Upper lobe of left lung (tissue), 6 donors: Measurements from ENCODE around the gene G6PC1. TPM values are rescaled to one million over a fixed set of nuclear protein-coding genes. Genes with fewer than 3 reads are reported as not detected.
"Not testable (repeated sequence)": the region's sequence is repeated elsewhere in the genome, so short reads cannot be mapped to it uniquely, and the experiment has no call there.

ENCODE experiments used
- ATAC-seq, 2 donors: fragments of 200-7000 bp; cut with Tn5 transposase; one replicate each; pipeline ENCODE4 v1.9.1; 2022; ENCODE audit warnings: mild to moderate bottlenecking in 2 of 2, moderate library complexity in 2 of 2; ENCODE audit not compliant: low FRiP score in 2 of 2
- DNase-seq, 2 donors: peaks; one replicate each; pipeline ENCODE4 v3.0.0-alpha.2; 2019 to 2020
- H3K27ac ChIP-seq, 4 donors: fragments of 200-600 bp; sonication (generic); one replicate each; pipeline ENCODE4 v1.5.1; 2016 to 2019
- H3K27me3 ChIP-seq, 4 donors: fragments of 200-600 bp; sonication (generic); one replicate each; pipeline ENCODE4 v1.5.1; 2017 to 2019
- H3K36me3 ChIP-seq, 4 donors: fragments of 200-600 bp; sonication (generic); one replicate each; pipeline ENCODE4 v1.5.1; 2016 to 2019
- H3K4me1 ChIP-seq, 4 donors: fragments of 200-600 bp; sonication (generic); one replicate each; pipeline ENCODE4 v1.5.1; 2018 to 2019
- H3K4me3 ChIP-seq, 4 donors: fragments of 200-600 bp; sonication (generic); one replicate each; pipeline ENCODE4 v1.5.1; 2017 to 2019; ENCODE audit warnings: mild to moderate bottlenecking in 2 of 4, moderate library complexity in 1 of 4
- H3K9me3 ChIP-seq, 4 donors: fragments of 200-600 bp; sonication (generic); one replicate each; pipeline ENCODE4 v1.5.1; 2018 to 2019
- EP300 ChIP-seq, 4 donors: sonication (generic); formaldehyde crosslinking; IDR thresholded peaks; one replicate each; pipeline ENCODE4 v1.5.1; 2017; ENCODE audit warnings: antibody characterized with exemption in 4 of 4, control low read depth in 2 of 4
- POLR2A ChIP-seq, 4 donors: fragments of 450-650 bp; IDR thresholded peaks; one replicate each; pipeline ENCODE4 v1.5.1; 2016 to 2017; ENCODE audit warnings: antibody characterized with exemption in 4 of 4, mild to moderate bottlenecking in 2 of 4
- POLR2AphosphoS5 ChIP-seq, 2 donors: sonication (generic); formaldehyde crosslinking; IDR thresholded peaks; one replicate each; pipeline ENCODE4 v1.5.1; 2017; ENCODE audit warnings: antibody characterized with exemption in 2 of 2
- WGBS, 2 donors: methylation state at CpG; one replicate each; pipeline ENCODE4 v1.1.5; 2017 to 2018; 5-methylcytosine and 5-hydroxymethylcytosine counted together
- total RNA-seq, 6 donors: library from RNA; depleted of rRNA in 4 of 6; stranded (reverse); fragments of >200 nt in 4 of 6; gene quantifications; one replicate each; pipeline versions ENCODE4 v1.1.0 to v1.2.1, GENCODE V29; 2016 to 2021
- TF ChIP-seq, protein P1 (sequence below), 6 experiments: fragments of 450-650 bp in 4 of 6; fragments of 200-600 bp in 2 of 6; sonication (generic) in 2 of 6; IDR thresholded peaks; one replicate each; pipeline ENCODE4 v1.5.1; 2016 to 2019; ENCODE audit warnings: antibody characterized with exemption in 6 of 6
- donor health status: DM: no; HTN: no; CAD: no; lungs with moderate emphysema.
- donor health status: DM: no; HTN: yes; CAD: no; lungs with severe emphysema.

The G6PC1 gene
- total RNA-seq, 6 donors from 2014 or later: not detected

GRCh38 chr17:42872251-42872965 lies 28.2 kb upstream of the G6PC1 start:
- no peaks in the 10 kb centered on the region for H3K4me1 ChIP-seq
- H3K27me3 ChIP-seq: no peaks in the 10 kb centered on the region
- 86 to 90% methylated on average over 9 to 13 of the region's 13 CpGs for WGBS, 2 donors
- no peak overlapping the region for H3K4me3 ChIP-seq
- peak overlapping the region in 1 of 4 donors; percentile 22 for H3K27ac ChIP-seq
- no peak for TF ChIP-seq EP300 (IDR thresholded peaks at IDR 0.05)
- no peak for TF ChIP-seq POLR2A (IDR thresholded peaks at IDR 0.05)
- no peak for TF ChIP-seq POLR2AphosphoS5 (IDR thresholded peaks at IDR 0.05)
- TF ChIP-seq, protein P1, sequence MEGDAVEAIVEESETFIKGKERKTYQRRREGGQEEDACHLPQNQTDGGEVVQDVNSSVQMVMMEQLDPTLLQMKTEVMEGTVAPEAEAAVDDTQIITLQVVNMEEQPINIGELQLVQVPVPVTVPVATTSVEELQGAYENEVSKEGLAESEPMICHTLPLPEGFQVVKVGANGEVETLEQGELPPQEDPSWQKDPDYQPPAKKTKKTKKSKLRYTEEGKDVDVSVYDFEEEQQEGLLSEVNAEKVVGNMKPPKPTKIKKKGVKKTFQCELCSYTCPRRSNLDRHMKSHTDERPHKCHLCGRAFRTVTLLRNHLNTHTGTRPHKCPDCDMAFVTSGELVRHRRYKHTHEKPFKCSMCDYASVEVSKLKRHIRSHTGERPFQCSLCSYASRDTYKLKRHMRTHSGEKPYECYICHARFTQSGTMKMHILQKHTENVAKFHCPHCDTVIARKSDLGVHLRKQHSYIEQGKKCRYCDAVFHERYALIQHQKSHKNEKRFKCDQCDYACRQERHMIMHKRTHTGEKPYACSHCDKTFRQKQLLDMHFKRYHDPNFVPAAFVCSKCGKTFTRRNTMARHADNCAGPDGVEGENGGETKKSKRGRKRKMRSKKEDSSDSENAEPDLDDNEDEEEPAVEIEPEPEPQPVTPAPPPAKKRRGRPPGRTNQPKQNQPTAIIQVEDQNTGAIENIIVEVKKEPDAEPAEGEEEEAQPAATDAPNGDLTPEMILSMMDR (IDR thresholded peaks at IDR 0.05): no peak
- H3K9me3 ChIP-seq: peaks cover 0 to 3% (median 0%) of the 10 kb centered on the region in 4 donors
- ATAC-seq (peak in 1 of 2 donors; percentile 69), DNase-seq (peak in 1 of 2 donors; percentile 59)
- H3K36me3 ChIP-seq: no peaks in the 10 kb centered on the region

- TF ChIP-seq POLR2AphosphoS5 (IDR thresholded peaks at IDR 0.05) (no peak), POLR2A (IDR thresholded peaks at IDR 0.05) (no peak), EP300 (IDR thresholded peaks at IDR 0.05) (no peak)
- TF ChIP-seq, protein P1 (IDR thresholded peaks at IDR 0.05): no peak
- ATAC-seq (no peak), DNase-seq (no peak)
- Histone ChIP-seq H3K27ac (peak overlapping the region in 1 of 4 donors; percentile 41), H3K9me3 (peaks cover 0 to 3% (median 0%) of the 10 kb centered on the region in 4 donors), H3K27me3 (no peaks in the 10 kb centered on the region), H3K4me1 (no peaks in the 10 kb centered on the region), H3K36me3 (no peaks in the 10 kb centered on the region), H3K4me3 (no peak overlapping the region)
- WGBS, 2 donors: 90 to 93% methylated on average over 6 of the region's 6 CpGs
These were observed 27.3 kb upstream of the G6PC1 start for GRCh38 chr17:42873315-42873714.

- H3K4me1 ChIP-seq, H3K4me3 ChIP-seq, H3K36me3 ChIP-seq, H3K9me3 ChIP-seq, H3K27me3 ChIP-seq: not testable (repeated sequence)
- H3K27ac ChIP-seq: peak overlapping the region; percentile 1 to 41 (median 16)
- DNase-seq: peak in 1 of 2 donors; percentile 58
- WGBS, 2 donors: 83 to 90% methylated on average over 7 to 9 of the region's 12 CpGs
- peak in 1 of 2 donors; percentile 40 for TF ChIP-seq POLR2AphosphoS5 (IDR thresholded peaks at IDR 0.05)
- peak; percentile 37 to 41 for ATAC-seq
These were observed 26.5 kb upstream of the G6PC1 start for GRCh38 chr17:42873932-42874695.

GRCh38 chr17:42877037-42877436 lies 23.6 kb upstream of the G6PC1 start:
- no peak overlapping the region for H3K27ac ChIP-seq
- no peak overlapping the region for H3K4me3 ChIP-seq
- no peaks in the 10 kb centered on the region for H3K36me3 ChIP-seq
- ATAC-seq (no peak), DNase-seq (no peak)
- TF ChIP-seq EP300 (IDR thresholded peaks at IDR 0.05) (no peak), POLR2A (IDR thresholded peaks at IDR 0.05) (no peak), POLR2AphosphoS5 (IDR thresholded peaks at IDR 0.05) (no peak)
- TF ChIP-seq, protein P1 (IDR thresholded peaks at IDR 0.05): no peak
- 93 to 97% methylated on average over 10 of the region's 10 CpGs for WGBS, 2 donors
- H3K4me1 ChIP-seq: peaks cover 0 to 9% (median 0%) of the 10 kb centered on the region in 4 donors
- H3K9me3 ChIP-seq: no peaks in the 10 kb centered on the region
- H3K27me3 ChIP-seq: no peaks in the 10 kb centered on the region

GRCh38 chr17:42878123-42878880 lies 22.3 kb upstream of the G6PC1 start:
- H3K4me1 ChIP-seq: peaks cover 0 to 13% (median 0%) of the 10 kb centered on the region in 4 donors
- DNase-seq: no peak
- H3K9me3 ChIP-seq: no peaks in the 10 kb centered on the region
- no peaks in the 10 kb centered on the region for H3K36me3 ChIP-seq
- TF ChIP-seq, protein P1 (IDR thresholded peaks at IDR 0.05): no peak
- TF ChIP-seq EP300 (IDR thresholded peaks at IDR 0.05) (no peak), POLR2A (IDR thresholded peaks at IDR 0.05) (no peak), POLR2AphosphoS5 (IDR thresholded peaks at IDR 0.05) (no peak)
- no peak overlapping the region for H3K4me3 ChIP-seq
- ATAC-seq: no peak
- H3K27me3 ChIP-seq: no peaks in the 10 kb centered on the region
- H3K27ac ChIP-seq: no peak overlapping the region
- WGBS, 2 donors: 64 to 75% methylated on average over 13 of the region's 13 CpGs
